HG03045 (cell line): ENCODE measurements around the gene HRK.

ENCODE experiments used
- ATAC-seq: cut with Tn5 transposase; IDR thresholded peaks from one replicate; pipeline ENCODE4 v1.9.1; 2021; ENCODE audit warnings: mild to moderate bottlenecking, moderate library complexity; ENCODE audit not compliant: unreplicated experiment

The HRK gene

DNA sequence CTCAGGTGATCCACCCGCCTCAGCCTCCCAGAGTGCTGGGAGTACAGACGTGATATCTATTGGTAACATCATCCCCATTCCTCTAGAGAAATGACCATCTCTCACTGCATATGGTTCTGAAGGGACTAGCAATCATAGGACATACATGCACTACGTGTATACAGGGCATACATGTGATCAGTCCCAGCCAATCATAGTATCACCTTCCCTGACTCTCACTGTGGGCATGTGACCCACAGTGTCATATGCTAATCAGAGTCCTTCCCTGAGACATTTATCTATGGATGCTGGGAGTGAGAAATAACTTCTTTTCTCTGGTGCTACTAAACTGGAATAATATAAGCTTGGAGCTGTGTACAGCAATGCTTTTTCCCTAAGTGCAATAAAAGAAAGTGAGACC, 17.4 kb upstream of the HRK start:
- ATAC-seq: no peak

DNA sequence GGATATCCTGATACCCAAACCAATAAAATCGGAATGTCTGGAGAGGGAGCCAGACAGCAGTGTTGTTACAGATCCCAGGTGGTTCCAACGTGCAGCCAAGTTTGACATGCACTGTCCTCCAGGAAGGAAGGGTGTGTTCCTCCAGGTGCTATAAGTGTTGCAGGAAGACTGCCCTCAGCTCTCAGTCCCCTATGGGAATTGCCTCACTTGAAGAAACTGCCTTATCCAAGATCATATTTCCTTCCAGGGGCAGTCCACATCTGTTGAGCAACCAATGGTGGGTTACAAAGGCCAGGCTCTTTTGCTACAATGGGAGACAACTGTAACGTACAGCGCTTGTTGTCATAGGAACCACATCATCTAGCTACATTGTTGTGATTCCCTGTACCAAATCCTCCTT, 16.2 kb upstream of the HRK start:
- ATAC-seq: no peak

DNA sequence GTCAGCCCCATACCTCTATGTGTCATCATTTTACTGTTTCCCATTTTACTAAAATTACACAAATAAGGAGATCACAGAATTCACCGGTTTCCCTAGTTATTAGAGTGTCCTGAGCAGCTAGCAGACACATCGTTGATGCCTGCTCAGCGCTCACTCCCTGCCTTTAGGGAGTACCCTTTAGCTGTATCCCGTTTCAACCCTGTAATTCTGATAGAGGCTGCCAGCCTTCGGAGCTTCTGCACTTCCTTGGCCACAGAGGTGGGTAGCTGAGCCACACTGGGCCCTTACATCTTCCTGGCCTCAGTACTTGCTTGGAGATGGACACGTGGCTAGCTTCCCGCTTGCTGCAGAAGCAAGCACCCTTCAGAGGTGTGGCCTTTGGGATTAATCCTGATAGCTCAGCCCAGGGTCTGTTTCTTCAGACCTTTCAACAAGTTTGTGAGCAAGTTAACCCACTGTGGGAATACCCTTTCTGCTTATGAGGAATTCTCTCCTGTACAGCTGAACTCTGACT, 15.2 kb upstream of the HRK start:
- ATAC-seq: no peak

DNA sequence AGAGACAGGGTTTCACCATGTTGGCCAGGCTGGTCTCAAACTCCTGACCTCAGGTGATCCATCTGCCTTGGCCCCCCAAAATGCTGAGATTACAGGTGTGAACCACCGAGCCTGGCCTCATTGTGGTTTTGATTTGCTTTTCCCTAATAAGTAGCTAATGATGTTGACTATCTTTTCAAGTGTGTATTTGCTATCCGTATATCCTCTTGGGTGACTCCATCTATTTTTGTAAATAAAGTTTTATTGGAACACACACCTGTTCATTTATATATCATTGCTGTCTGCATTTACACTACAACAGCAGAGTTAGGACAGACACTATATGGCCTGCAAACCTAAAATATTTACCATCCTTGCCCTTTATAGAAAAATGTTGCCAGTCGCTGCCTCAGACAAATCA, 13.7 kb upstream of the HRK start:
- ATAC-seq: no peak

DNA sequence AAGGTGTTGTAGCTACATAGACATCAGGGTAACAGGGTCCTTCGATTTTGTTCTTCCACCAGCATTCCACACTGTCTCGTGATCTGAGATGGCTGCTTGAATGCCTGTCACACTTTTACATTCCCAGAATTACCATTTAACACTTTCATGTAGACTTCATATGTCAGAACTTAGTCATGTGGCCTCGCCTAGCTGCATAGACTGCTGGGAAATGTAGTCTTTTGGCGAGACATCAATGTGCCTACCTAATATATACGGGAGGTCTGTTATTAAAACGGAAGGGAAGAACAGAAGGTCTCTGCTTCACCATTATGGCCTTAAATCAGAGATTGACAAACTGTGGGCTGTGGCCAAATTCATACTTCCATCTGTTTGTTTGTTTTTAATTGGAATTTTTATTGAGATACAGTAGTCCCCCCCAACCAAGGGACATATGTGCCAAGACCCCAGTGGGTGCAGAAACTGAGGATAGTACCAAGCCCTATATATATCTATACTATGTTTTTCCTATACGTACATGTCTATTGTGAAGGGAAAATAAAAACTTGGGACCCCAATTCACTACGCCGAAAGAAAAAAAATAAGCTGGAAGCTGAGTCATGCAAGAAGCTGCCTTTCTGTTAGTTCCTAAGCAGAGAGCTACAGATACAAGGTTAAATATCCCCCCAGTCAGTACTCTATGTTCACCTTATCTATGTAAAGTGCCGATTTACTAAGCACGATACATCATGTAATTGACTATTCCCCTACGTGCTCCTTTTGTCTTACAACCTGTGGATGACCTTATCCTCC, 11.3 kb upstream of the HRK start:
- no peak for ATAC-seq

DNA sequence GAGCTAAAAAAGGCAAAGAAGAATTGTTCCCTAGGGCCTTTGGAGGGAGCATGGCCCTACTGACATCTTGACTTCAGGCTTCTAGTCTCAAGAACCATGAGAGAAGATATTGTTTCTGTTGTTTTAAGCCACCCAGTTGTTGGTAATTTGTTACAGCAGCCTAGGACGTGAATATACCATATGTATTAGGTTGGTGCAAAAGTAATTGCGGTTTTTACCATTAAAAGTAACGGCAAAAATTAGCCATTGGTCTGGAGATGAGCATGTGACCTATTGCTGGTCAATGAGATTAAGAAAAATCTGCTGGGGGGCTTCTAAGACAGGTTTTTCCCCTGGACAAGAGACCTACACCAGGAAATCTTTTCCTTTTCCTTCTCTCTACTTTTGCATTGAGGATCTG, 9.8 kb upstream of the HRK start:
- ATAC-seq: no peak

DNA sequence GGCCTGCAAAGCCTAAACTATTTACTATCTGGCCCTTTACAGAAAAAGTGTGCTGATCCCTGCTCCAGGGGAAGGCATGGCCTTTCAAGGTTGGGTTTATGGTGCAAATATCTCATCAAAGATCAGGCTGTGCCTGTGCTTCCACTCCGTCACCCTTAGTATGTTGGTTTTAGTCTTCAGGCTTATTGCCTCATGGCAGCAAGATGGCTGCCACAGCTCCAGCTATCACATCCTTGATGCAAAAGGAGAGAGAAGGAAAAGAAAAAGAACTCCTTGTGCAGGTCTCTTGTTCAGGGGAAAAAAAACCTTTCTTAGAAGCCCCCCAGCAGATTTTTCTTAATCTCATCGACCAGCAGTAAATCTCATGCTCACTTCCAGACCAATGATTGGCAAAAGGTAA, 9.1 kb upstream of the HRK start:
- ATAC-seq: no peak

DNA sequence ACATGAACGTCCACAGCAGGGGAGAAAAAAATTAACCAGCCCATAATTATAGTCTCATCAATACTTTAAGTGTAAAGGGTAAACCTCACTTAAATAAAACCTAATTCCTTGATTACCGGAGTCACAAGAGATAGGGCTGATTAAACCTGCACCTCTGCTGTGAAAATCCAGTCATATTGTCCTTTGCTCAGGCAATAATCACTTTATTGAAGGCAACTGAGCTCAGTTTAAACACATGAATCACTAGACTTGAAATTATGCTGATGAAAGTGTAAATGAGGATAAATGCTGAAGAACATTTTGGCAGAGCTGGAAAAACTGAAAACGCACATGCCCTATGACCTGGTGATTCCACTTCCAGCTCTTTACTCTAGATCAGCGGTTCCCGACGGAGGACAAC, 6.7 kb upstream of the HRK start:
- ATAC-seq: no peak

DNA sequence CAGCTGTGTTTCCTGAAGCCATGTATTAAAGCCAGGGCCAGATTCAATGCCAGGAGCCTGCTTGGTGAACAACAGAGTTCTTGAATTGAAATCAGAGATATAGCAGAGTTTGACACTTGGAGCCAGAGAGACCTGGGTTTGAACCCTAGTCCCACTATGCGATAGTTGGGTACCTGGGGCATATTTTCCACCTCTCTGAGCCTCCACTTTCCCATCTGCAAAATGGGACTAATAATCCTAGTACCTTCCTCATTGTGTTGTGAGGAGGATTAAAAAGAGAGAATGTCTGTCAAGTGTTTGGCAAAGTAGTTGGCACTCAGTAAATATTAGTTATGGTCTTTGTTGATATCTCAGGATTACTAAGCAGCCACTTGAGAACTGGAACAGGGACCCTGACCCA, 6.0 kb upstream of the HRK start:
- ATAC-seq: no peak

DNA sequence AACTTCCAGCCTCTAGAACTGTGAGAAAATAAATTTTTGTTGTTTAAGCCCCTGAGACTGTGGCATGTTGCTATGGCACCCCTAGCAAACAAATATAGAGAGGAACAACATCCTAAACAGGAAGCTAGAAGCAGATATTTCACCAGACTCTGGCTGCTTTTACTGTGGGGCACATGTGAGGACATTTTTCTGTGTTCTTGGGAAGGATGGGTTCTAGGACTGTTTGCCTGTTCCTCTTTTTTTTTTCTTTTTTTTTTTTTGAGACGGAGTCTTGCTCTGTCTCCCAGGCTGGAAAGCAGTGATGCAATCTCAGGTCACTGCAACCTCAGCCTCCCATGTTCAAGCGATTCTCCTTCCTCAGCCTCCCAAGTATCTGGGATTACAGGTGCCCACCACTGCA, 4.2 kb upstream of the HRK start:
- no peak for ATAC-seq

DNA sequence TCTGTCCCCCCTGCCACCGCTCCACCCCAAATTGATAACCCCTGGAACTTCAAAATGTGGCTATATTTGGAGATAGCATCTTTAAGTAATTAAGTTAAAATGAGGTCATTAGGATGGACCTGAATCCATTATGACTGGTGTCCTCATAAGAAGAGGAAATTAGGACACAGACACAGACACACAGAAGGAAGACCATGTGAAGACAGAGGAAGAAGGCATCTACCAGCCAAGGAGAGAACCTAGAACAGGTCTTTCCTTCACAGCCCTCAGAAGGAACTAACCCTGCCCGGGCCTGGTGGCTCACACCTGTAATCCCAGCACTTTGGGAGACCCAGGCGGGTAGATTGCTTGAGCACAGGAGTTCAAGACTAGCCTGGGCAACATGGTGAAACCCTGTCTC, 3.6 kb upstream of the HRK start:
- ATAC-seq: no peak

DNA sequence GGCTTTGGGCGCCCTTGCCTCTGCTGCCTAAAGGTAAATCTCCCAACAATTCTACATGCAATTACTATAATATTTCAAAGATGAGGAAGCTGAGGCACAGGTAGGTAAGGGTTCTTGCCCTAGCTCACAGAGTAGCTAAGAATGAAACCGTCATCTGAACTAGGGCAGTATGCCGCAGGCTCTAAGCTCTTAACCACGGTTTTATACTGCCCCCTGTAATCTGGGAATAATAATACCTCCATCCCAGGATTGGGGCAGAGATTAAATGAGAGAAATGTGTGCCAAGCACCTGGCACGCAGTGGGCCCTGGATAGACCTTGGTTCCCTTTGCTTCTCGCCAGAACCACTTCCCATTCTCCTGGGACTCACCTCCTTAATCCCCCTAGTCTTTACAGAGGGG, 1.5 kb upstream of the HRK start:
- ATAC-seq: no peak

DNA sequence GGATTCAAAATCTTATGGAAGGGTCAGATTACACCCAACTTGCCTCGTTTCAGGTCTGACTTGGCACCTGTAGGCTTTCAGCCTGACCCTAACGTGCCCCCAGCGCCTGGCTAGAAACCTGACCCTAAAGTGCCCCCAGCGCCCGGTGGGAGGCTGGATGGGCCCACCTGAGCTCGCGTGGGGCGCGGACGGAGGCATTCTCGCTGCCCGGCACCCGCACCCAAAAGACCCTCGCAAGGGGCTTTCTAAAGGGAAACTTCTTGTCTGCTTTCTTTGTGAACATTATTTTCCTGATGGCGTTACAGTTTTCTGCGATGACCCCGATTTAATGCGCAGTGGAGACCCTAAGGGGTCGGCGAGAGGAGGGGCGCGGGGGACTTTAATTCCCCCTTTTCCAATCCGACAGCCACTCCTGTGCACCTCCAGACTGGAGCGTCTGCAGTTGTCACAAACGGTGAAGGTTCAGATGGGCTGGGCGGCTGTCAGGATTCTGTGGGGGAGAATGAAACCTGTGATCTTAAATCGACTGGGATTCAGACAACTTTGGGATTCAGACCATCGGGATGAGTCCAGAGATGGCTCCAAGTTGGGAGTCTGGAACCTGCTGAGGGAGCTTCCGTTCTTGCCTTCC, 751 bp upstream of the HRK start:
- no peak for ATAC-seq

DNA sequence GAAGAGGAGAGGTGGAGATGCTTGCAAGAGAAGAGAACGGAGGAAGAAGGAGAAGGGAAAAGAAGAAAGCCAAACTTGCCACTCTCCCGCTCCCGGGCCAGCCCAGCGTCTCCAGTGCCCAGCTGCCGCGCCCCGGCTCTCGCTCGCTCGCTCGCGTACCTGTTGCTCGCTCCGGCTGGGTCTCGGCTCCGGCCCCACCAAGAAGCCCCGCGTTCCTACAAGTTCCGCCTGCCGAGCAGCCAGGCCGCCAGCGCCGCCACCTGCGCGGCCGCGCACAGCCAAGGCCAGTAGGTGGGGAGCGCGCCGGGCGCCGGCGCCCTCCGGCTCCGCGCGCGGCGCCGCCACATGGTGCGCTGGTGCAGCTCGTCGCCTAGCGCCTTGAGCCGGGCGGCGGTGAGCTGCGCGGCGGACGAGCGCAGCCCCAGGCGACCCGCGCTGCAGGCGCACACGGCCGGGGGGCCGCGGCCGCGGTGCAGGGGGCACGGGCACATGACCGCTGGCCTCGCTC, 370 bp downstream of the HRK start:
- ATAC-seq: no peak

DNA sequence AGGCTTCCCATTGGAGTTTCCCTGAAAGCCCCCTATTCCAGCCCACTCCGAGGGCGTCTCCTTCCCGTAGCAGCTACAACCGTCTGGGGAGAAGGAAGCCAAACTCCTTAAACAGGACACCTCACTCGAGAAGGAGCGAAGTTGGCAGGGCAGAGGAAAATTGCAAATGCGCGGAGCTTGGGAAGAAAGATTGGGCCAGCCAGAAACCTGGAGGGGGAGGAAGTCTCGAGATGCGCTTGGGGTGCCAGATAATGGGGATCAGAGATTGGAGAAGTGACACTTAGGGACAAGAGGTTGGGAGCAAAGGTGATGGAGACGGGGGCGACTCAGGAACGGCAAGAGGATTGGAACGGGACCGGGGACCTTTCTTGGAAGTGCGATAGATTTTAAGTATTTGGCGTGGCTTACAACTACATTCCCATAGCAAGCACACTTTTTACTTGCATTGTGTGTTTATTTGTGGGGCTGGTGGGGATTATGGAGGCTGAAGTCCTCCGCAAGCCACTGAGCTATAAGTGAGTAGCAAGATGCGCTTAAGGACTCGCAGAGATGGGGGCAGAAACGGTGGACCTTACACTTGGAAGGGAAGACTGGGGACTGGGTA, 926 bp downstream of the HRK start:
- no peak for ATAC-seq

DNA sequence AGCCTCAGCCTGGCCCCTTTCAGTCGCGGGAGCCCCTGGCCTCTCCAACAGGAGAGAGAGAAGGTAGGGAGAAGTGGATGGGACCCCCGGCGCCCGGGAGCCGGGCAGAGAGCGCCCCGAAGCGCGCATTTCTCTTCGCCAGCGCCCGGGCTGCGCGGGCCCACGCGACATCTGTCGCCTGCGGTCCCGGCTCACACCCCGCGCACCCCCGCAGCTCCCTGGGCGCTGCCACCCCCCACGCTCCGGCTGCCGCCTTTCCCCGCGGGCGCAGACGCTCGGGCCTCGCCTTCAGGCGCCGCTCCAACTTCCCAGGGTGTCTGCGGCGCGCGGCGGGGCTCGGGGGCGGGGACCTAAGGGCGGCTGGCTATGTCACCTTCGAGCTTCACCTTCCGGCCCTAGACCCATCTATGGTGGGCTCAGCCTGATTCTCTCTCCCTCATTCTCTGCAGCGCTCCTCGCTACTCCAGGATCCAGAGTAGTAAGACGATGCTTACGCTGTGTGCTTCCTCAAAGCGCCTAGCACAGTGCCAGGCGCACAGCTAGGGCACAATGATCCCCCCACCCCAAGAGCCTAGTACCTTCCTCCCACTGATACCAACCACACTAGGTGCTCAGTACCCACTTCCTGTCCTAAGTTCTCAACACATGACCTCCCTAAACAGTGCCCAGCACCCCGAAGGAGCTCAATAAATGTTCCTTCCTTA, 1.6 kb downstream of the HRK start:
- no peak for ATAC-seq

DNA sequence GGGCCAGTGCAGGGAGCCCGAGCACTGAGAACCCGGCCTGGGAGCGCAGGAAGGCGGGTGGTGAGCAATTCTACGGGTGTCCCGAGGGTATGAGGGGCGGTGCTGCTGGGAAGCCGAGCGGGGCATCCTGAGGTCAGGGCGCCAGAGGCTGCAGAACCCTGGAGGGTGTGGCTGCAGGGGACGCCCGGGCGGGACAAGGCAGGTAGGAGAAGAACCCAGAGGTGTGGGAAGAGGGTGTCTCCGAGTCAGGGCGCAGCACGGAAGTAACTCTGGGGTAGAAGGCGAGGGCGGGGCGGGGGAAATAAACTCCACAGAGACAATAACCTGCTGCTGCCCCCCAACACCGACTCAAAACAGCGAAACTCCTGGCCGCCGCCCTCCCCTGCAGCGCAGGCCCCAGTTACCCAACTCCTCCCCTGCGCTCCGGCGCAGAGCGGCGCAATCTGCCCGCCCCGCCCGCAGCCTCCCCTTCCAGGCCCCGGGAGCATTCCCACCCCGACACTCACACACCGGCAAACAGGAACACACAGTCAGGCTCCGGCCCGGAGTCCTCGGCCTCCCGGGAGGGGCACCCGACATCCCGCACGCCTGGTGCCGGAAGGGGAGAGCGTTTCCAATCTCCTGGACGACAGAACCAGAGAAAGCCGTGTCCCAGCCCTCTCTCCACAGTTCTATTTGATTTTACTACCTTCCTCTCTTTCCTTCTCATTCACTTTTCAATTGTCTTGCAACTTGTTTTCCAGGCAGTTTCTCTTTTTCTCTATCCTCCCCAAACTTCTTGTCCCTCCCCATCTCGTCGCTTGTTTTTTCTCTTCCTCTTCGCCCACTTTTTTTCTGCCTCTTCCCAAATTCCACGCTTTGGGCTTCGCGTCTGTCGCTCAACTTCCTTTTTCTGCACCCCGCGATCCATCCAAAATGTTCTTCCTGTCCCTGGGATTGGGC, 2.4 kb downstream of the HRK start:
- ATAC-seq: no peak

DNA sequence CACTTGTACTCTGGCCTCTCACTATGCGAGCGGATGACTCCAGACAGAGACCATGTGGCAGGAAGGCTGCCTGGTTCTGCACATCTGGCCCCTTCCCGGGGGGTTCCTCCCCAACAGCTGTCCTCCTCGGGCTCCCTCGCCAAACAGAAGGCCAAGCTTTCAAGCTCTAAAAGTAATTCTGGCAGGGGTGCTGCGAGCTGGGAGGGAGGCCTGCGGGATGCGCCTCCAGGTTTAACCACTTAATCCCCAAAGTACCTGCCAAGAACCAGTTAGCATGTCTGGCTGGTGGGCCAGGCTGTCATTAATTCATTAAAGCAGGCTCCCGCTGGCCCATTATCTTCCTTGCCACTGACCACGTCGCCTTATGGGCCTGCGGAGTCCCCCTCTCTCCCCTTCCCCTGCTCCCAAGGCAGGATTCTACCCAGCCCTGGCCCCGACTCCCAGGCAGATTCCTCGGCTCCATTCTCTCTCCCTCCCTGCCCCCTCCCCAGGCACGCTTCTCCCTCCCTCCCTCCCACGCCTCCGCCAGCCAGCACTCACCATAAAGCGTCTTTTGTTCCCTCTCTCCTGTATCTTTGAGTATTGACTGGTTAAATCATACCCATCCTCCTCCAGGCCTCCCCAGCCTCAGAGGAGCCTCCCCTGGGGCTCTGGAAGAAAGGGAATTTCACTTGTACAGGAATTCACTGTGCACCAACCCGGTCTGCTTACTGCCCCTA, 4.9 kb downstream of the HRK start:
- no peak for ATAC-seq

DNA sequence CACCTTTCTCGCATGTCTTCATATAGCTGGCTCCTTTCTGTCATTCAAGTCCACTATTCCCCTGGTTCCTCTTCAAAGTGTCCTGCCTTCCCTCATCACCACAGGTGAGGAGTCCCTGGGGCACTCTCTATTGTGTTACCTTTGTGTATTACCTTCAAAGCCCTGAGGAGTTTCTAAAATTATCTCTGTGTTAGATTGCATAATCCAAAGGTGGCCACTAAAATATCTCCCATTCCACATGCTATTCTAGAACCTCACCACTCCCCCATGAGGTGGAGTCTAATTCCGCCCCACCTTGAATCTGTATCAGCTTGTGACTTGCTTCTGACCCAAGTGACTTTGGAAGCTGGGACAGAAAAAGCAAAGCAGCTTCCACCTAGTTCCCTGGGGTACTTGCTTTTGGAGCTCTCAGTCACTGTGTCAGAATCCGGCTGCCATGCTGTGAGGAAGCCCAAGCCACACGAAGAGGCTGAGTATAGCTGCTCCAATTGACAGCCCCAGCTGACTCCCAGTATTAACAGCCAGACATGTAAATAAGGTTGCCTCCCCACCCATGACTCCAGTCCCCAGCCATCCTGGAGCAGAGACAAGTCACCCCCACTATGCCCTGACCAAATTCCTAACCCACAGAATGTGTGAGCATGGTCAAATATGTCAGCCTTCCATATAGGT, 6.8 kb downstream of the HRK start:
- ATAC-seq: no peak
